ENCODE measurements around the gene ADISSP. TPM values are rescaled to one million over a fixed set of nuclear protein-coding genes. Genes with fewer than 3 reads are reported as not detected.
A peak's percentile ranks its signal among the peaks of the same experiment; 100 is the strongest.

Gene ADISSP
- 23.6 TPM for total RNA-seq
- 21.4 TPM for polyA plus RNA-seq
- long read RNA-seq, donor 1, partial matches to known transcripts = 0 of 3 reads
- long read RNA-seq, donor 1, other reads (novel, unspliced or antisense) = 0 of 3 reads
- long read RNA-seq, donor 2, transcript C20orf27-202 (6 exons, 1,886 nt) = major isoform, 24 of 25 reads
- long read RNA-seq, donor 2, partial matches to known transcripts = 0 of 25 reads
- long read RNA-seq, donor 2, other reads (novel, unspliced or antisense) = 0 of 25 reads
- long read RNA-seq, donor 3, transcript C20orf27-202 (6 exons, 1,886 nt) = major isoform, 14 of 14 reads
- long read RNA-seq, donor 3, partial matches to known transcripts = 0 of 14 reads
- long read RNA-seq, donor 3, other reads (novel, unspliced or antisense) = 0 of 14 reads
- long read RNA-seq, donor 4, transcript C20orf27-202 (6 exons, 1,886 nt) = major isoform, 9 of 14 reads
- long read RNA-seq, donor 4, partial matches to known transcripts = 5 of 14 reads
- long read RNA-seq, donor 4, other reads (novel, unspliced or antisense) = 0 of 14 reads
- long read RNA-seq, donor 5, transcript C20orf27-202 (6 exons, 1,886 nt) = major isoform, 23 of 28 reads
- long read RNA-seq, donor 5, partial matches to known transcripts = 5 of 28 reads
- long read RNA-seq, donor 5, other reads (novel, unspliced or antisense) = 0 of 28 reads
- long read RNA-seq, donor 6, transcript C20orf27-202 (6 exons, 1,886 nt) = major isoform, 11 of 11 reads
- long read RNA-seq, donor 6, partial matches to known transcripts = 0 of 11 reads
- long read RNA-seq, donor 6, other reads (novel, unspliced or antisense) = 0 of 11 reads
- long read RNA-seq, donor 7, transcript C20orf27-202 (6 exons, 1,886 nt) = major isoform, 11 of 12 reads
- long read RNA-seq, donor 7, partial matches to known transcripts = 0 of 12 reads
- long read RNA-seq, donor 7, other reads (novel, unspliced or antisense) = 0 of 12 reads
- long read RNA-seq, donor 8, transcript C20orf27-202 (6 exons, 1,886 nt) = major isoform, 8 of 8 reads
- long read RNA-seq, donor 8, partial matches to known transcripts = 0 of 8 reads
- long read RNA-seq, donor 8, other reads (novel, unspliced or antisense) = 0 of 8 reads
- long read RNA-seq, donor 9, transcript C20orf27-202 (6 exons, 1,886 nt) = major isoform, 13 of 13 reads
- long read RNA-seq, donor 9, partial matches to known transcripts = 0 of 13 reads
- long read RNA-seq, donor 9, other reads (novel, unspliced or antisense) = 0 of 13 reads
- long read RNA-seq, donor 10, transcript C20orf27-202 (6 exons, 1,886 nt) = major isoform, 18 of 18 reads
- long read RNA-seq, donor 10, partial matches to known transcripts = 0 of 18 reads
- long read RNA-seq, donor 10, other reads (novel, unspliced or antisense) = 0 of 18 reads

DNA sequence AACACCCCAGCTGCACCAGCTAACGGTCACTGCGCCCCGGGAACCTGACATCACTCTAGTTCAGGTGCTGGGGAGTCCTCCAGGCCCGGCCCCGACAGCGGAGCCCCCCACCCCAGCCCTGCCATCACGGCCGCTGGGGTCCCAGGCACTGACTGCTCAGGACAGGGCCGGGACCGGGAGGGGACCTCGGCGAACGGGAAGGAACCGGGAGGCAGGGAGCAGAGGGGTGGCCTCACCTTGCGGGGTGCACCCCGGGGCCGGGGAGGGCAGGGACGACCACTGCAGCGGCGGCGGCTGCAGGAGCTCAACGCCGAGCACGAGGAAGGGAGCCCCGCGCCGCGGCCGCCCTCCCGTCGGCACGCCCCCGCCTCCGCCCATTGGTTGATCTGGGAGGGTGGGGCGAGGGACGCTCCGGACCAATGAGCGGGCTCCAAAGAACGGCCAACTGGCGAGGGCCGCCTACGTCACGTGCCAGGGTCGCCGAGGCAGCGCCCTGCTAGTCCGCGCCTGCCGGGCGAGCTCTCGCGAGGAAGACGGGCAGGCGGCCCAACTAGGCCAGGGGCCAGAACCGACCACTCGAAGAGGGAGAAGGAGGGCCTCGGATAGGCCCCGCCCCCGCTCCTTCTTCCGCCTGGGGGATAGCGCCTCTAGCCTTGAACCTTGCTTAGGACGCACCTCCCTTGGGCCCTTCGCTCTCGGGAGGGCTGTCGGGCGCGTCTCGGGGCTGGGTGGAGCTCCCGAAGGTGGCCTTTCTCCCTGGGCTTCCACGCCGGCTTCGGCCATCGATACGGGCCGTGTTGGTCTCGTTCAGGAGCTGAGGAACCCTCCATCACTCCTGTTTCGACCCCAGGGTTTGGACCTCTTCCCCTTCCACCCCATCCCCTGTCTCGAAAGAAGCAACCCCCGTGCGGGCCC, at the start of gene ADISSP:
ADISSP (minus strand) TSS at position 327 of the 915 bp plus-strand sequence. CDS start 7,653 bp downstream, outside the sequence.
- under 1% methylated on average over 80 of the region's 80 CpGs for WGBS
- H3K36me3 ChIP-seq (ENCODE audit: control insufficient read depth in 2 of 2, insufficient read depth in 2 of 2, low read length in 1 of 2) = no peaks in the 10 kb centered on the region
- H3K27ac ChIP-seq (ENCODE audit: low read depth in 1 of 2, low read length in 1 of 2) = peak within 1 kb of the TSS; percentile 87 to 91
- peak within 1 kb of the TSS; percentile 81 to 84 for H3K4me3 ChIP-seq (ENCODE audit: low read length in 2 of 2)
- DNase-seq (ENCODE audit: low read depth in 6 of 9, low spot score in 9 of 9) = peak; percentile 82 to 98 (median 93)
- peaks cover 14 to 28% of the 10 kb centered on the region in 2 donors for H3K4me1 ChIP-seq (ENCODE audit: control insufficient read depth in 2 of 2, insufficient read depth in 2 of 2, low read length in 2 of 2)
- no peaks in the 10 kb centered on the region for H3K9me3 ChIP-seq (ENCODE audit: control insufficient read depth in 2 of 2, insufficient read depth in 1 of 2, low read length in 1 of 2)
- peaks cover 0 to 8% of the 10 kb centered on the region in 2 donors for H3K27me3 ChIP-seq (ENCODE audit: control insufficient read depth in 2 of 2, insufficient read depth in 1 of 2, low read length in 1 of 2)

DNA sequence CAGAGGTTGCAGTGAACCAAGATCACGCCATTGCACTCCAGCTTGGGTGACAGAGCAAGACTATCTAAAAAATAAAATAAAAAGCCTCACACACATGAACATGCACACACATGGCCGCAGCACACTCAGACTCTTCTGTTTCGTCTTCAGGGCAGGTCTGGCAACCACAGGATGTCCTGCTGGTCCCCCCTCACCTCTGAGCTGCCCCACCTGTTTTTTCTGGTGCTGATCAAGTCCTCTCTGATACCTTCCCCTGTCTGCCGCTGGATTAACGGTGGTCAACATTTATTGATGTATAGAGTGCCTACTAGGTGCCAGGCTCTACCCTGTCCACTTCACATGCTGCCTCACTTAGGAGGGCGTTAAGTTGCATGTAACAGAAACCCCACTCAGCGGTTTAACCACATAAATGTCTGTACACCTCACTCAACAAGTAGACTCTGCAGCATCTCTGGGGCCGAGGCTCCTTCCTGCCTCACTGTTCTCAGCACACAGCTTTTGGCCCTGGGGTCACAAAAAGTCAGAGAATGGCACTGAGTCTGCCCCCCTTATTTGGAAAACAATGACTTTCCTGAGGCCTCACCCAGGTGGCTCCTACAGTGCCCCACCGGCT, 48.3 kb upstream of the ADISSP start:
- H3K27ac ChIP-seq (ENCODE audit: low read depth in 1 of 2, low read length in 1 of 2) = peak overlapping the region; percentile 55 to 62
- peaks cover 25 to 68% of the 10 kb centered on the region in 2 donors for H3K4me1 ChIP-seq (ENCODE audit: control insufficient read depth in 2 of 2, insufficient read depth in 2 of 2, low read length in 2 of 2)
- H3K36me3 ChIP-seq (ENCODE audit: control insufficient read depth in 2 of 2, insufficient read depth in 2 of 2, low read length in 1 of 2) = no peaks in the 10 kb centered on the region
- no peaks in the 10 kb centered on the region for H3K27me3 ChIP-seq (ENCODE audit: control insufficient read depth in 2 of 2, insufficient read depth in 1 of 2, low read length in 1 of 2)
- WGBS = 41% methylated on average over 9 of the region's 9 CpGs
- no peak overlapping the region for H3K4me3 ChIP-seq (ENCODE audit: low read length in 2 of 2)
- DNase-seq (ENCODE audit: low read depth in 6 of 9, low spot score in 9 of 9) = peak in 2 of 9 donors; percentile 54 to 78
- H3K9me3 ChIP-seq (ENCODE audit: control insufficient read depth in 2 of 2, insufficient read depth in 1 of 2, low read length in 1 of 2) = peaks cover 0 to 7% of the 10 kb centered on the region in 2 donors

GRCh38 chr20:3814928-3815495, 47.5 kb upstream of the ADISSP start:
- Histone ChIP-seq H3K36me3 (ENCODE audit: control insufficient read depth in 2 of 2, insufficient read depth in 2 of 2, low read length in 1 of 2) (no peaks in the 10 kb centered on the region), H3K9me3 (ENCODE audit: control insufficient read depth in 2 of 2, insufficient read depth in 1 of 2, low read length in 1 of 2) (peaks cover 0 to 4% of the 10 kb centered on the region in 2 donors), H3K4me3 (ENCODE audit: low read length in 2 of 2) (no peak overlapping the region), H3K4me1 (ENCODE audit: control insufficient read depth in 2 of 2, insufficient read depth in 2 of 2, low read length in 2 of 2) (peaks cover 25 to 68% of the 10 kb centered on the region in 2 donors), H3K27me3 (ENCODE audit: control insufficient read depth in 2 of 2, insufficient read depth in 1 of 2, low read length in 1 of 2) (no peaks in the 10 kb centered on the region), H3K27ac (ENCODE audit: low read depth in 1 of 2, low read length in 1 of 2) (no peak overlapping the region)
- no peak for DNase-seq (ENCODE audit: low read depth in 6 of 9, low spot score in 9 of 9)
- WGBS = 84% methylated on average over 7 of the region's 7 CpGs

GRCh38 chr20:3813848-3814581, 46.5 kb upstream of the ADISSP start:
- WGBS = 89% methylated on average over 12 of the region's 12 CpGs
- Histone ChIP-seq H3K36me3 (ENCODE audit: control insufficient read depth in 2 of 2, insufficient read depth in 2 of 2, low read length in 1 of 2) (no peaks in the 10 kb centered on the region), H3K27me3 (ENCODE audit: control insufficient read depth in 2 of 2, insufficient read depth in 1 of 2, low read length in 1 of 2) (no peaks in the 10 kb centered on the region), H3K9me3 (ENCODE audit: control insufficient read depth in 2 of 2, insufficient read depth in 1 of 2, low read length in 1 of 2) (peaks cover 0 to 4% of the 10 kb centered on the region in 2 donors), H3K27ac (ENCODE audit: low read depth in 1 of 2, low read length in 1 of 2) (no peak overlapping the region), H3K4me3 (ENCODE audit: low read length in 2 of 2) (no peak overlapping the region), H3K4me1 (ENCODE audit: control insufficient read depth in 2 of 2, insufficient read depth in 2 of 2, low read length in 2 of 2) (peaks cover 20 to 58% of the 10 kb centered on the region in 2 donors)
- no peak for DNase-seq (ENCODE audit: low read depth in 6 of 9, low spot score in 9 of 9)

GRCh38 chr20:3812975-3813847, 45.7 kb upstream of the ADISSP start:
- DNase-seq (ENCODE audit: low read depth in 6 of 9, low spot score in 9 of 9) = no peak
- Histone ChIP-seq H3K9me3 (ENCODE audit: control insufficient read depth in 2 of 2, insufficient read depth in 1 of 2, low read length in 1 of 2) (no peaks in the 10 kb centered on the region), H3K4me1 (ENCODE audit: control insufficient read depth in 2 of 2, insufficient read depth in 2 of 2, low read length in 2 of 2) (peaks cover 20 to 50% of the 10 kb centered on the region in 2 donors), H3K36me3 (ENCODE audit: control insufficient read depth in 2 of 2, insufficient read depth in 2 of 2, low read length in 1 of 2) (no peaks in the 10 kb centered on the region), H3K27me3 (ENCODE audit: control insufficient read depth in 2 of 2, insufficient read depth in 1 of 2, low read length in 1 of 2) (no peaks in the 10 kb centered on the region), H3K4me3 (ENCODE audit: low read length in 2 of 2) (no peak overlapping the region), H3K27ac (ENCODE audit: low read depth in 1 of 2, low read length in 1 of 2) (peak overlapping the region in 1 of 2 donors; percentile 15)
- WGBS = 94% methylated on average over 8 of the region's 8 CpGs

DNA sequence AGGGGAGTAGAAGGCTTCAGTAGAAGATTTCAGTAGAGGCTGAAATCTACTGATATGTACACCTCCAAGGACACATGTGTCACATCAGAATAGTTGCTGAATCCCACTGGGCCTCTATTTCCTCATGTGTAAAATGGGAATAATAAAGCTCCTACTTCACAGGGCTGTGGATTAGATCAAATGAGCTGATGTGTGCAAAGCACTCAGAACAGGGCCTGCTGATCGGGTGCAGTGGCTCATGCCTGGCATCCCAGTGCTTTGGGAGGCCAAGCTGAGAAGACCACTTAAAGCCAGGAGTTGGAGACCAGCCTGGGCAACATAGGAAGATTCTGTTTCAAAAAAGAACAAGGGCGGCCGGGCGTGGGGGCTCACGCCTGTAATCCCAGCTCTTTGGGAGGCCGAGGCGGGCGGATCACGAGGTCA, 44.7 kb upstream of the ADISSP start:
- no peaks in the 10 kb centered on the region for H3K27me3 ChIP-seq (ENCODE audit: control insufficient read depth in 2 of 2, insufficient read depth in 1 of 2, low read length in 1 of 2)
- no peak for DNase-seq (ENCODE audit: low read depth in 6 of 9, low spot score in 9 of 9)
- no peak overlapping the region for H3K4me3 ChIP-seq (ENCODE audit: low read length in 2 of 2)
- H3K27ac ChIP-seq (ENCODE audit: low read depth in 1 of 2, low read length in 1 of 2) = peak overlapping the region; percentile 66 to 83
- peaks cover 20 to 55% of the 10 kb centered on the region in 2 donors for H3K4me1 ChIP-seq (ENCODE audit: control insufficient read depth in 2 of 2, insufficient read depth in 2 of 2, low read length in 2 of 2)
- no peaks in the 10 kb centered on the region for H3K36me3 ChIP-seq (ENCODE audit: control insufficient read depth in 2 of 2, insufficient read depth in 2 of 2, low read length in 1 of 2)
- WGBS = 98% methylated on average over 9 of the region's 9 CpGs
- H3K9me3 ChIP-seq (ENCODE audit: control insufficient read depth in 2 of 2, insufficient read depth in 1 of 2, low read length in 1 of 2) = no peaks in the 10 kb centered on the region
